Endothelial cell of umbilical vein (primary cell): ENCODE results near the gene OR1I1. TPM values are rescaled to one million over a fixed set of nuclear protein-coding genes. Genes with fewer than 3 reads are reported as not detected.

Source experiments
- BruUV-seq: library from RNA; stranded (reverse); fragments of 400-500 nt; replicated peaks from 2 replicates; lab custom pipeline; 2021; lab: Mats Ljungman, UMichigan
- CTCF ChIA-PET: fragments of 300-600, 350-600 bp; sonication (Branson Sonifier 250); formaldehyde crosslinking; loops from one replicate; lab custom pipeline; 2021; ENCODE audit warnings: antibody characterized with exemption, inconsistent platforms; lab: Charles Lee
- POLR2A ChIA-PET: fragments of 300-600, 350-600 bp; sonication (Branson Sonifier 250); formaldehyde crosslinking; loops from one replicate; lab custom pipeline; 2021; ENCODE audit warnings: antibody characterized with exemption, inconsistent platforms; lab: Charles Lee
- DNase-seq: peaks from one replicate; pipeline ENCODE4 v3.0.0-alpha.2; 2011; ENCODE audit warnings: low read depth, low spot score
- FAIRE-seq: peaks from 2 replicates; lab custom pipeline; 2011; peaks lifted over from hg19 to GRCh38; lab: Jason Lieb, UNC
- H2AFZ ChIP-seq: 2 replicates; pipeline ENCODE4 v1.6.0; 2012; ENCODE audit warnings: low read depth, low read length, control low read depth, inconsistent platforms
- H3K27ac ChIP-seq: 2 replicates; pipeline ENCODE4 v1.5.1; 2011; ENCODE audit warnings: low read depth, mild to moderate bottlenecking, control low read depth, low read length, moderate library complexity; ENCODE audit not compliant: insufficient read depth
- H3K27me3 ChIP-seq, 2 experiments: 2 replicates each; pipeline versions ENCODE4 v1.6.0 to v1.6.1; 2011; ENCODE audit warnings: low read length in 2 of 2, mixed read lengths in 1 of 2; ENCODE audit not compliant: control insufficient read depth in 2 of 2, insufficient read depth in 2 of 2
- H3K36me3 ChIP-seq, 2 experiments: 2 replicates in 1 of 2; 3 replicates in 1 of 2; pipeline ENCODE4 v1.5.1; 2011; ENCODE audit warnings: low read length in 2 of 2, mild to moderate bottlenecking in 1 of 2, moderate library complexity in 1 of 2; ENCODE audit not compliant: control insufficient read depth in 2 of 2, insufficient read depth in 2 of 2; ENCODE audit errors: extremely low read depth in 1 of 2
- H3K4me1 ChIP-seq: 3 replicates; pipeline ENCODE4 v1.5.1; 2011; ENCODE audit warnings: mild to moderate bottlenecking, low read length; ENCODE audit not compliant: control insufficient read depth, insufficient read depth; ENCODE audit errors: extremely low read depth
- H3K4me2 ChIP-seq: 2 replicates; pipeline ENCODE4 v1.6.1; 2011; ENCODE audit warnings: low read length, control low read depth, mixed read lengths; ENCODE audit not compliant: insufficient read depth
- H3K4me3 ChIP-seq, 3 experiments: fragments of 200-600 bp in 1 of 3; sonication (generic), shearing (Covaris generic) in 1 of 3; replicated peaks in 1 of 3; 2 replicates each; pipeline ENCODE4 v1.5.1; 2011 to 2016; ENCODE audit warnings: control low read depth in 3 of 3, low read length in 3 of 3, mild to moderate bottlenecking in 2 of 3, inconsistent platforms in 1 of 3, low read depth in 1 of 3, moderate library complexity in 1 of 3; ENCODE audit not compliant: insufficient read depth in 1 of 3
- H3K79me2 ChIP-seq: 2 replicates; pipeline ENCODE4 v1.6.0; 2012; ENCODE audit warnings: low read length, inconsistent platforms; ENCODE audit not compliant: control insufficient read depth, insufficient read depth
- H3K9ac ChIP-seq: replicated peaks from 2 replicates; pipeline ENCODE3; 2011; ENCODE audit warnings: low read length, control low read depth; ENCODE audit not compliant: insufficient read depth; ENCODE audit errors: extremely low read depth
- H3K9me1 ChIP-seq: replicated peaks from 3 replicates; pipeline ENCODE4 v1.6.0; 2011; ENCODE audit warnings: mild to moderate bottlenecking, low read length; ENCODE audit not compliant: control insufficient read depth, insufficient read depth; ENCODE audit errors: extremely low read depth
- H3K9me3 ChIP-seq: replicated peaks from 2 replicates; pipeline ENCODE4 v1.5.1; 2012; ENCODE audit warnings: low read length, inconsistent platforms; ENCODE audit not compliant: control insufficient read depth, insufficient read depth
- H4K20me1 ChIP-seq: replicated peaks from 2 replicates; pipeline ENCODE3; 2011; ENCODE audit warnings: mild to moderate bottlenecking, low read length; ENCODE audit not compliant: control insufficient read depth, insufficient read depth; ENCODE audit errors: extremely low read depth
- CTCF ChIP-seq, 2 donors: IDR thresholded peaks; 1 replicate in 1 of 2; 2 replicates in 1 of 2; pipeline ENCODE4 v1.5.1; 2011; ENCODE audit warnings: low read length in 2 of 2, mild to moderate bottlenecking in 2 of 2, moderate library complexity in 2 of 2, control low read depth in 1 of 2, inconsistent platforms in 1 of 2, low read depth in 1 of 2; ENCODE audit not compliant: insufficient read depth in 1 of 2; ENCODE audit errors: extremely low read depth in 1 of 2
- EZH2 ChIP-seq: IDR thresholded peaks from 2 replicates; pipeline ENCODE4 v1.6.1; 2012; ENCODE audit warnings: borderline replicate concordance, low read depth, mild to moderate bottlenecking, moderate library complexity, low read length, inconsistent platforms; ENCODE audit not compliant: severe bottlenecking
- FOS ChIP-seq: IDR thresholded peaks from 2 replicates; pipeline ENCODE4 v1.6.1; 2011; ENCODE audit warnings: mild to moderate bottlenecking, low read length, moderate library complexity, borderline replicate concordance; ENCODE audit not compliant: insufficient read depth
- GATA2 ChIP-seq: IDR thresholded peaks from 2 replicates; pipeline ENCODE4 v1.7.0; 2011; ENCODE audit warnings: low read depth, mild to moderate bottlenecking, moderate library complexity, mixed read lengths, low read length; ENCODE audit not compliant: insufficient read length, insufficient read depth
- JUN ChIP-seq: IDR thresholded peaks from 2 replicates; pipeline ENCODE4 v1.6.1; 2011; ENCODE audit warnings: borderline replicate concordance, low read depth; ENCODE audit not compliant: insufficient read length, insufficient read depth
- MAX ChIP-seq: IDR thresholded peaks from 2 replicates; pipeline ENCODE4 v1.6.1; 2011; ENCODE audit not compliant: insufficient read depth, insufficient read length
- MYC ChIP-seq: IDR thresholded peaks from one replicate; pipeline ENCODE4 v1.6.1; 2011; ENCODE audit warnings: mild to moderate bottlenecking, low read depth, low read length
- POLR2A ChIP-seq: IDR thresholded peaks from 2 replicates; pipeline ENCODE4 v1.6.1; 2012; ENCODE audit warnings: low read depth, mild to moderate bottlenecking, control low read depth, low read length
- POLR2AphosphoS5 ChIP-seq: IDR thresholded peaks from 2 replicates; pipeline ENCODE4 v1.6.1; 2012; ENCODE audit warnings: low read depth, mild to moderate bottlenecking, control low read depth, low read length, moderate library complexity; ENCODE audit not compliant: insufficient read depth
- dilution Hi-C: fragments of 300-500 bp; cut with MboI; formaldehyde crosslinking; loops from one replicate; pipeline ENCODE4 v1.15.0; 2019; ENCODE audit warnings: low sequenced_read_pairs; ENCODE audit not compliant: extremely low pct_ligation_motif_present
- intact Hi-C: fragments of 100-400 bp; cut with micrococcal nuclease; formaldehyde crosslinking; loops from one replicate; pipeline ENCODE4 v1.10.0; 2022
- polyA plus RNA-seq, 4 experiments: library from polyadenylated mRNA; depleted of rRNA in 3 of 4; stranded (reverse) in 3 of 4; unstranded in 1 of 4; fragments of >200 nt; gene quantifications; 2 replicates each; pipeline versions ENCODE4 v1.2.1 to v1.2.3, GENCODE V29; 2011 to 2012; ENCODE audit warnings: missing spikeins in 1 of 4
- total RNA-seq: library from RNA; stranded (reverse); gene quantifications from 2 replicates; pipeline ENCODE4 v1.2.3, GENCODE V29; 2021

OR1I1 gene
- total and polyA plus RNA-seq, 2 donors (not counting 3 experiments of a cell fraction or from before 2014, with no cell fraction given) = not detected

DNA sequence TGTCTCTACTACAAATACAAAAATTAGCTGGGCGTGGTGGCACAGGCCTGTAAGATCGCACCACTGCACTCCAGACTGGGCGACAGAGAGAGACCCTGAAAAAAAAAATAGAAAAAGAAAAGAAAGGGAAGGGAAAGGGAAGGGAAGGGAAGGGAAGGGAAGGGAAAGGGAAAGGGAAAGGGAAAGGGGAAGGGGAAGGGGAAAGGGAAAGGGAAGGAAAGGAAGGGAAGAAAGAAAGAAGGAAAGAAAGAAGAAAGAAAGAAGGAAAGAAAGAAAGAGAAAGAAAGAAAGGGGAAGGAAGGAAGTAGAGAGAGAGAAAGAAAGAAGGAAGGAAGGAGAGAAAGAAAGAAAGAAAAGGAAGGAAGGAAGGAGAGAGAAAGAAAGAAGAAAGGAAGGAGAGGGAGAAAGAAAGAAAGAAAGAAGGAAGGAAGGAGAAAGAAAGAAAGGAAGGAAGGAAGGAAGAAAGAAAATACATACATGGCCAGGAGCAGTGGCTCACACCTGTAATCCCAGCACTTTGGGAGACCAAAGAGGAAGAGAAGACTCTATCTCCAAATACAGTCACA lies 17.1 kb downstream of the OR1I1 start:
- CTCF ChIA-PET = interaction anchor here (1.0 to 4.3 kb wide), 4 partner anchors 11 to 74 kb away, joined by 4 to 176 read pairs (median 20); no protein-coding TSS in a partner anchor
- Histone ChIP-seq H4K20me1 (no peaks in the 10 kb centered on the region), H3K9ac (no peak overlapping the region), H3K4me1 (peaks cover 3% of the 10 kb centered on the region), H3K27me3 (no peaks in the 10 kb centered on the region), H3K79me2 (no peaks in the 10 kb centered on the region), H3K27ac (no peak overlapping the region), H3K4me3 (no peak overlapping the region), H3K9me3 (no peaks in the 10 kb centered on the region), H2AFZ (no peak overlapping the region), H3K9me1 (no peaks in the 10 kb centered on the region), H3K4me2 (no peak overlapping the region), H3K36me3 (no peaks in the 10 kb centered on the region)
- dilution Hi-C loops (no loop called here), intact Hi-C loops (no loop called here)
- BruUV-seq = no TSS peak
- TF ChIP-seq GATA2 = no peak
- no peak for TF ChIP-seq FOS
- no peak for TF ChIP-seq CTCF (IDR thresholded peaks at IDR 0.05; ENCODE audit: extremely low read depth in 1 of 2, insufficient read depth in 1 of 2, low read depth in 1 of 2, low read length in 2 of 2)
- no peak for TF ChIP-seq POLR2A
- no peak for TF ChIP-seq JUN
- no peak for TF ChIP-seq MAX
- TF ChIP-seq POLR2AphosphoS5 = no peak
- no peak for TF ChIP-seq EZH2
- no peak for TF ChIP-seq MYC
- DNase-seq = no peak
- POLR2A ChIA-PET = no interaction called here
- FAIRE-seq = no peak
